SU-DHL-6 (cell line): ENCODE results near the gene FOXO6.

Source experiments
- H2AFZ ChIP-seq: fragments of 200-600 bp; sonication (generic); 2 replicates; pipeline ENCODE4 v1.6.1; 2014; ENCODE audit warnings: low read depth, mild to moderate bottlenecking, moderate library complexity, mixed read lengths, antibody characterized with exemption, low read length; ENCODE audit not compliant: severe bottlenecking
- H3F3A ChIP-seq: fragments of 200-600 bp; shearing (Covaris generic); 2 replicates; pipeline ENCODE4 v1.6.0; 2016; ENCODE audit warnings: antibody characterized with exemption, mild to moderate bottlenecking; ENCODE audit not compliant: insufficient read depth
- H3K27ac ChIP-seq: fragments of 200-600 bp; sonication (generic); 2 replicates; pipeline ENCODE4 v1.5.1; 2016; ENCODE audit warnings: low read depth, mild to moderate bottlenecking, low read length, moderate library complexity, mixed read lengths
- H3K27me3 ChIP-seq: fragments of 200-600 bp; sonication (generic), shearing (Covaris generic); 2 replicates; pipeline ENCODE4 v1.6.0; 2014; ENCODE audit warnings: mild to moderate bottlenecking, low read length
- H3K36me3 ChIP-seq: fragments of 200-600 bp; sonication (generic); 2 replicates; pipeline ENCODE4 v1.6.1; 2014; ENCODE audit warnings: mild to moderate bottlenecking, low read length, mixed read lengths
- H3K4me2 ChIP-seq: fragments of 300-600, 200-600 bp; shearing (Covaris generic), sonication (generic); 2 replicates; pipeline ENCODE4 v1.6.0; 2014; ENCODE audit warnings: low read length, low read depth, mild to moderate bottlenecking; ENCODE audit not compliant: poor library complexity, severe bottlenecking
- H3K4me3 ChIP-seq: fragments of 200-600 bp; sonication (generic); 2 replicates; pipeline ENCODE4 v1.5.1; 2014; ENCODE audit warnings: antibody characterized with exemption, low read length, mild to moderate bottlenecking, mixed read lengths; ENCODE audit not compliant: insufficient read depth, poor library complexity, severe bottlenecking
- H3K79me2 ChIP-seq: fragments of 200-600 bp; sonication (generic); 2 replicates; pipeline ENCODE4 v1.6.1; 2014; ENCODE audit warnings: mild to moderate bottlenecking, low read length, moderate library complexity; ENCODE audit not compliant: insufficient read depth
- H3K9ac ChIP-seq: fragments of 200-600 bp; sonication (generic); 2 replicates; pipeline ENCODE4 v1.7.0; 2014; ENCODE audit warnings: mild to moderate bottlenecking, low read length
- H3K9me2 ChIP-seq: fragments of 200-600 bp; sonication (generic); replicated peaks from 2 replicates; pipeline ENCODE4 v1.6.1; 2014; ENCODE audit warnings: low read length; ENCODE audit not compliant: insufficient read depth
- H3K9me3 ChIP-seq: fragments of 200-600 bp; sonication (generic); 2 replicates; pipeline ENCODE4 v1.6.1; 2014; ENCODE audit warnings: low read length, mixed read lengths; ENCODE audit not compliant: insufficient read depth
- H4K20me1 ChIP-seq: fragments of 200-600 bp; sonication (generic); 2 replicates; pipeline ENCODE4 v1.6.1; 2014; ENCODE audit warnings: low read depth, mild to moderate bottlenecking, antibody characterized with exemption, low read length, moderate library complexity, mixed read lengths
- EZH2phosphoT487 ChIP-seq: fragments of 200-600 bp; sonication (generic), shearing (Covaris generic); conservative IDR thresholded peaks from 2 replicates; pipeline ENCODE4 v1.6.1; 2018; ENCODE audit warnings: mild to moderate bottlenecking, antibody characterized with exemption, low read length, moderate library complexity, mixed read lengths
- TF ChIP-seq, protein P1 (sequence below): fragments of 200-600 bp; sonication (generic); IDR thresholded peaks from one replicate; pipeline ENCODE4 v1.5.1; 2017; ENCODE audit warnings: antibody characterized with exemption, mild to moderate bottlenecking, low read length, moderate library complexity; ENCODE audit not compliant: insufficient read depth, poor library complexity, severe bottlenecking

Gene FOXO6

DNA sequence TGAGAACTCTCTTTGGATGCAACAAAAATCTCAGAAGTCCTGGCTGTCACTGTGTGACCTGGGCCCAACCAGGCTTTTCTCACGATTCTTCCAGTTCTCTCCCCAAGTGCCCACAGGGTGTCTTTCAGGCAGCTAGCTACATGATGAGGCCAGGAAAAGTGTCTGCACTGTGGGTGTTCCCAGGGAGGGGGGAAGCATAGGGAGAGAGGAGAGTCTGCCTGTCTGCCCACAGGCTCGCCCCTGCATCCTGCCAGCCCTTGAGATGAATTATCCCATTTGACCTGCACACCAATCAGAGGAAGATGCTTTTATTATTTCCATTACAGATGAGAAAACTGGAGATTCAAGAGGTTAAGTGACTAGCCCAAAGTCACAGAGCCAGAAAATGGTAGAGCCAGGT, 27.8 kb downstream of the FOXO6 start:
- Histone ChIP-seq H3K4me3 (no peak overlapping the region), H3K27ac (no peak overlapping the region), H3K9ac (no peak overlapping the region), H2AFZ (no peak overlapping the region), H3F3A (no peaks in the 10 kb centered on the region), H3K9me2 (no peaks in the 10 kb centered on the region), H4K20me1 (no peaks in the 10 kb centered on the region), H3K27me3 (no peaks in the 10 kb centered on the region), H3K4me2 (no peak overlapping the region), H3K36me3 (no peaks in the 10 kb centered on the region), H3K9me3 (no peaks in the 10 kb centered on the region), H3K79me2 (no peaks in the 10 kb centered on the region)
- TF ChIP-seq, protein P1, sequence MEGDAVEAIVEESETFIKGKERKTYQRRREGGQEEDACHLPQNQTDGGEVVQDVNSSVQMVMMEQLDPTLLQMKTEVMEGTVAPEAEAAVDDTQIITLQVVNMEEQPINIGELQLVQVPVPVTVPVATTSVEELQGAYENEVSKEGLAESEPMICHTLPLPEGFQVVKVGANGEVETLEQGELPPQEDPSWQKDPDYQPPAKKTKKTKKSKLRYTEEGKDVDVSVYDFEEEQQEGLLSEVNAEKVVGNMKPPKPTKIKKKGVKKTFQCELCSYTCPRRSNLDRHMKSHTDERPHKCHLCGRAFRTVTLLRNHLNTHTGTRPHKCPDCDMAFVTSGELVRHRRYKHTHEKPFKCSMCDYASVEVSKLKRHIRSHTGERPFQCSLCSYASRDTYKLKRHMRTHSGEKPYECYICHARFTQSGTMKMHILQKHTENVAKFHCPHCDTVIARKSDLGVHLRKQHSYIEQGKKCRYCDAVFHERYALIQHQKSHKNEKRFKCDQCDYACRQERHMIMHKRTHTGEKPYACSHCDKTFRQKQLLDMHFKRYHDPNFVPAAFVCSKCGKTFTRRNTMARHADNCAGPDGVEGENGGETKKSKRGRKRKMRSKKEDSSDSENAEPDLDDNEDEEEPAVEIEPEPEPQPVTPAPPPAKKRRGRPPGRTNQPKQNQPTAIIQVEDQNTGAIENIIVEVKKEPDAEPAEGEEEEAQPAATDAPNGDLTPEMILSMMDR, result no peak
- no peak for TF ChIP-seq EZH2phosphoT487

- Histone ChIP-seq H3K4me2 (no peak overlapping the region), H3K9me3 (no peaks in the 10 kb centered on the region), H2AFZ (no peak overlapping the region), H3F3A (no peaks in the 10 kb centered on the region), H3K4me3 (no peak overlapping the region), H3K27me3 (no peaks in the 10 kb centered on the region), H3K27ac (no peak overlapping the region), H3K36me3 (no peaks in the 10 kb centered on the region), H3K9me2 (no peaks in the 10 kb centered on the region), H3K79me2 (no peaks in the 10 kb centered on the region), H3K9ac (no peak overlapping the region), H4K20me1 (no peaks in the 10 kb centered on the region)
- TF ChIP-seq, protein P1, result no peak
- TF ChIP-seq EZH2phosphoT487, result no peak
Observed at GRCh38 chr1:41390166-41390565, 28.9 kb downstream of the FOXO6 start.

- Histone ChIP-seq H4K20me1 (no peaks in the 10 kb centered on the region), H3K27me3 (no peaks in the 10 kb centered on the region), H3K79me2 (no peaks in the 10 kb centered on the region), H3K9ac (no peak overlapping the region), H3F3A (no peaks in the 10 kb centered on the region), H3K9me3 (no peaks in the 10 kb centered on the region), H3K4me3 (no peak overlapping the region), H3K4me2 (no peak overlapping the region), H3K27ac (no peak overlapping the region), H3K36me3 (no peaks in the 10 kb centered on the region), H2AFZ (no peak overlapping the region), H3K9me2 (no peaks in the 10 kb centered on the region)
- TF ChIP-seq, protein P1, result no peak
- no peak for TF ChIP-seq EZH2phosphoT487
Observed at GRCh38 chr1:41390573-41390972, 29.3 kb downstream of the FOXO6 start.
